SJSA1 (cell line): ENCODE data around the gene MIP. TPM values are rescaled to one million over a fixed set of nuclear protein-coding genes. Genes with fewer than 3 reads are reported as not detected.

Experiments used
- DNase-seq, 2 experiments: peaks; one replicate each; pipeline ENCODE4 v3.0.0-alpha.2; 2015 to 2020; ENCODE audit warnings: low spot score in 2 of 2, low read depth in 1 of 2
- H3K27ac ChIP-seq: fragments of 250-450 bp; sonication (Bioruptor Pico); 2 replicates; pipeline ENCODE4 v1.5.1; 2020; ENCODE audit warnings: mild to moderate bottlenecking, moderate library complexity
- H3K27me3 ChIP-seq: fragments of 250-450 bp; sonication (Bioruptor Pico); replicated peaks from 2 replicates; pipeline ENCODE4 v1.5.1; 2020; ENCODE audit warnings: mild to moderate bottlenecking, moderate library complexity
- H3K36me3 ChIP-seq: fragments of 250-450 bp; sonication (Bioruptor Pico); 2 replicates; pipeline ENCODE4 v1.5.1; 2020; ENCODE audit warnings: mild to moderate bottlenecking
- H3K4me1 ChIP-seq: fragments of 250-450 bp; sonication (Bioruptor Pico); replicated peaks from 2 replicates; pipeline ENCODE4 v1.6.1; 2021; ENCODE audit warnings: mild to moderate bottlenecking
- H3K4me3 ChIP-seq: fragments of 250-450 bp; sonication (Bioruptor Pico); 2 replicates; pipeline ENCODE4 v1.5.1; 2020; ENCODE audit warnings: mild to moderate bottlenecking
- H3K9me3 ChIP-seq: fragments of 250-450 bp; sonication (Bioruptor Pico); replicated peaks from 2 replicates; pipeline ENCODE4 v1.5.1; 2020; ENCODE audit warnings: mild to moderate bottlenecking
- total RNA-seq: library from RNA; depleted of rRNA; stranded (reverse); fragments of >200 nt; shearing (Covaris generic); gene quantifications from 2 replicates; pipeline ENCODE4 v1.2.3, GENCODE V29; 2014

The MIP gene
- total RNA-seq, 1 experiment from 2014 or later = 0.08 TPM

DNA sequence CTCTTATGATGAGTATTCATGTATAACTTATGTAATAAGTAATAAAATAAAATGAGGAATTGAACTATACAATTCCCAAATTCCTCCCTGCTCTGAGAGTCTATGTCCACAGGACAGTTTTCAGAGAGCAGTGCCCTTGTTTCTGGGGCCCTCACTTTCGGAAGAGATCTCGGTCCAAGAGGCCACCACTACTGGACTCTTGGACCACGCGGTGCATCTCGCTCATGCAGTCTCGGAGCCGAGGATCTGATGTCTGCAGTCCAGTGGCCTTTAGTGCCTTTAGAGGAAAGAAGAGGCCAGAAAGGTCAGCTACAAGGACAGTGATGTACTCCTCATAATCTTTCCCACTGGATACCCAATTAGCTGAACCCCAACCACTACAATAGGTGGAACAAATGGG lies 25.2 kb upstream of the MIP start:
- no peaks in the 10 kb centered on the region for H3K4me1 ChIP-seq
- H3K27me3 ChIP-seq = no peaks in the 10 kb centered on the region
- no peak overlapping the region for H3K27ac ChIP-seq
- no peaks in the 10 kb centered on the region for H3K36me3 ChIP-seq
- DNase-seq = no peak
- no peak overlapping the region for H3K4me3 ChIP-seq
- no peaks in the 10 kb centered on the region for H3K9me3 ChIP-seq

DNA sequence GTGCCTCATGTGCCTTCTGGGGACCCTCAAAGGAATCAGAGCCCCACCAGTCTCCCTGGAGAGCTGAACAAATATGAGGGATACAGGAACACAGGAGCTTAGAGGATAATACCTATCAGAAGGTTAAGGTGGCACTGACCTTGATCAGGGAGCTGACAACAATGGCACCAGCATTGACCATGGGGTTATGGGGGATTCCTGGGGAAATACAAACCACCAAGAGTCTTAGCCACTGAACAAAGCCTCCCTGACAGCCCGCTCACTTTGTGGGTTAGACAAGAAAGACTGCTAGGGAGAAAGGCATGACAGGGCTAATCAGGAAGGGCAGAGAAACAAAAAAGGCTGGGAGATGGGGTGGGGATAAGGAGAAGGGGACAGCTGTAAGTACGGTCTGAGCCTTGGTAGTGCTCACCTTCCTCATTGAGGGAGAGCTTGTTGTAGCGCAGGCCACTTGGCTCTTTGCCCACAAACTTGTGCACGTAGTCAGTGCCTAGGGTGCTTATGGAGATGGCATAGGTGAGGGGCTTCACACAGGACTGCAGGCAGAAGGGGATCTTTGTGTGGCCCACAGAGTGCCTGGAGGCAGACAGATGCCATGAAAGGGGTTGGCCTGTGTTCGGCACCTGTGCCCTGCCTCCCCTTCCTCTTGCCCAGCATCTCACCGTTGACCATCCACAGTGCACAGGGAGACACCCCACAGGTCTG lies 23.2 kb upstream of the MIP start:
- Histone ChIP-seq H3K36me3 (peaks cover 3% of the 10 kb centered on the region; the same call in 1 of the 2 replicates), H3K27ac (no peak overlapping the region), H3K9me3 (no peaks in the 10 kb centered on the region), H3K4me3 (no peak overlapping the region), H3K27me3 (no peaks in the 10 kb centered on the region), H3K4me1 (no peaks in the 10 kb centered on the region)
- DNase-seq = no peak

DNA sequence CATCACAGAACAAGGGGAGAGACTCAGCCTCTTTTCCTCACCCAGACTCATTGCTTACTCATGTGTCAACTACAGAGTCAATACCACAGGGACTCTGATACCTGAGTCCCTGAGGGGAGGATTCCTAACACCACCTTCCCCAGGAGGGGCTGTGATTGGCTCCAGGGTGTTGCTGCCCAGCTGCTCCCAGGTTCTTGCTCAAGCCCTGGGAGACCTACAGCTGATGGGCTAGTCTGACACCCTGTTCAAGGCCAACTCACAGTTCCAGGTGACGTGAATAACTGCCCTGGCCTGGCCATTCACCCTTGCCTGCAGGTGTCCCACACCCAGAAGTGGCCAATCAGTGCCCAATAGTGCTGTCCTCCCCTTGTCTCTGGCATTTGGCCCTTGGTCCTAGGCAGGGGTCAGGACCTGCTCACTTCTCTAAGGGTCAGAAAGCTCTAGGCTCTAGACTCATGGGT lies 22.5 kb upstream of the MIP start:
- no peaks in the 10 kb centered on the region for H3K4me1 ChIP-seq
- no peak overlapping the region for H3K27ac ChIP-seq
- peaks cover 10% of the 10 kb centered on the region for H3K36me3 ChIP-seq
- no peaks in the 10 kb centered on the region for H3K9me3 ChIP-seq
- H3K27me3 ChIP-seq = no peaks in the 10 kb centered on the region
- no peak for DNase-seq
- no peak overlapping the region for H3K4me3 ChIP-seq

DNA sequence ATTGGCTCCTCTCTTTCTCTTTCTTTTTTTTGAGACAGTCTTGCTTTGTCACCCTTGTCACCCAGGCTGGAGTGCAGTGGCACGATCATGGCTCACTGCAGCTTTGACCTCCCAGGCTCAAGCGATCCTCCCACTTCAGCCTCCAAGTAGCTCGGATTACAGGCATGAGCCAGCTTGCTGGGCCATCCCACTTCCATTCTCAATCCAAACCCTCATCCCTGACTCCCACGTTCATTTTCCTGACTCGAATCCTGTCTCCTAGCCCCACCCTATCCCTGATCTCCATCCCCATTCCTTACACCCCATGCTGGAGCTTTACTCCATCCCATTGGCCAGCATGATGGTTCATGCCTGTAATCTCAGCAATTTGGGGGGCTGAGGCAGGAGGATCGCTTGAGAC lies 21.7 kb upstream of the MIP start:
- DNase-seq = no peak
- Histone ChIP-seq H3K27me3 (no peaks in the 10 kb centered on the region), H3K4me3 (no peak overlapping the region), H3K36me3 (peaks cover 14% of the 10 kb centered on the region), H3K27ac (no peak overlapping the region), H3K4me1 (no peaks in the 10 kb centered on the region), H3K9me3 (no peaks in the 10 kb centered on the region)

DNA sequence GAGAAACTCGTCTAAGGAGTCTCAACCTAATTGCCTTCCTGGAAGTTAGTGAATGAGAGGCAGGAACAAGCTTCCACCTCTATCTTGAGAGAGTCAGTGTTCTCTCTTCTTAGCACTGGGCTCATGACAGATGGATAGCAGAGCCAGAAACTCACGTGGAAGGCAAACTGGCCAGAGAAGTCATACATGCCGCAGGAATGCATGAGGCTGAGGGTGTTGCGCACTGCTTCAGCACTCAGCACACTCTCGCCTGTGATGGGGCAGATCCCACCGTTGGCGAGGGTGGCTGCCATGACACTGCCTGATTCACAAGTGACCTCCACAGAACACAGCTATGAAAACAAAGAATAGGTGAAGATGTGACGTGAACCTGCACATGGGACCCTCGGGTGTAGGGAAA lies 19.9 kb upstream of the MIP start:
- DNase-seq = no peak

DNA sequence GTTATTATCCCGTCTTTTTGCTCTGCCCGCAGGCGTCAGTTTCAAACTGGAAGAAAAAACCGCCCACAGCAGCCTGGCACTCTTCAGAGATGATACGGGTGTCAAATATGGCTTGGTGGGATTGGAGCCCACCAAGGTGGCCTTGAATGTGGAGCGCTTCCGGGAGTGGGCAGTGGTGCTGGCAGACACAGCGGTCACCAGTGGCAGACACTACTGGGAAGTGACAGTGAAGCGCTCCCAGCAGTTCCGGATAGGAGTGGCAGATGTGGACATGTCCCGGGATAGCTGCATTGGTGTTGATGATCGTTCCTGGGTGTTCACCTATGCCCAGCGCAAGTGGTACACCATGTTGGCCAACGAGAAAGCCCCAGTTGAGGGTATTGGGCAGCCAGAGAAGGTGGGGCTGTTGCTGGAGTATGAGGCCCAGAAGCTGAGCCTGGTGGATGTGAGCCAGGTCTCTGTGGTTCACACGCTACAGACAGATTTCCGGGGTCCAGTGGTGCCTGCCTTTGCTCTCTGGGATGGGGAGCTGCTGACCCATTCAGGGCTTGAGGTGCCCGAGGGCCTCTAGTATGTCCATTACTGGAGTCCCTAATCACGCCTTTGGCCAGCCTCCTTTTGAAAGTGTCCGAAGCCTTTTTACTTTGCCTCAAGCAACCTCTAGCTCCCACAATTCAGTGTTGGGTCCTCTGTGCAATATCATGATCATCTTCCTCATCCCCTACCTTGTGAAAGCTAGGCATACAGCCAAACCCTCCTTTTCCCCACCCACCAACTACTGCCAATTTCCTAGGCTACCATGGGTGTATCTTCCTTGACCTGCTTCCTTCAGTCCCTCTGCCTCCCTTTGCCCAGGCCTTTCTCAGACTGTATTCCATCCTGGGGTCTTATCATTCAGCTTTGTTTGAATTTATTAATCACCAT lies 14.8 kb upstream of the MIP start:
- H3K27ac ChIP-seq = peak overlapping the region; percentile 67
- no peak for DNase-seq
- H3K4me1 ChIP-seq = peaks cover 12% of the 10 kb centered on the region
- H3K9me3 ChIP-seq = no peaks in the 10 kb centered on the region
- peaks cover 21% of the 10 kb centered on the region for H3K36me3 ChIP-seq
- H3K27me3 ChIP-seq = no peaks in the 10 kb centered on the region
- peak overlapping the region; percentile 58 for H3K4me3 ChIP-seq

More for the DNA sequence above, 19.9 kb upstream of the MIP start:
- H3K4me1 ChIP-seq = peaks cover 4% of the 10 kb centered on the region
- H3K4me3 ChIP-seq = no peak overlapping the region
- H3K36me3 ChIP-seq = peaks cover 22% of the 10 kb centered on the region
- H3K27ac ChIP-seq = no peak overlapping the region
- no peaks in the 10 kb centered on the region for H3K27me3 ChIP-seq
- H3K9me3 ChIP-seq = no peaks in the 10 kb centered on the region

DNA sequence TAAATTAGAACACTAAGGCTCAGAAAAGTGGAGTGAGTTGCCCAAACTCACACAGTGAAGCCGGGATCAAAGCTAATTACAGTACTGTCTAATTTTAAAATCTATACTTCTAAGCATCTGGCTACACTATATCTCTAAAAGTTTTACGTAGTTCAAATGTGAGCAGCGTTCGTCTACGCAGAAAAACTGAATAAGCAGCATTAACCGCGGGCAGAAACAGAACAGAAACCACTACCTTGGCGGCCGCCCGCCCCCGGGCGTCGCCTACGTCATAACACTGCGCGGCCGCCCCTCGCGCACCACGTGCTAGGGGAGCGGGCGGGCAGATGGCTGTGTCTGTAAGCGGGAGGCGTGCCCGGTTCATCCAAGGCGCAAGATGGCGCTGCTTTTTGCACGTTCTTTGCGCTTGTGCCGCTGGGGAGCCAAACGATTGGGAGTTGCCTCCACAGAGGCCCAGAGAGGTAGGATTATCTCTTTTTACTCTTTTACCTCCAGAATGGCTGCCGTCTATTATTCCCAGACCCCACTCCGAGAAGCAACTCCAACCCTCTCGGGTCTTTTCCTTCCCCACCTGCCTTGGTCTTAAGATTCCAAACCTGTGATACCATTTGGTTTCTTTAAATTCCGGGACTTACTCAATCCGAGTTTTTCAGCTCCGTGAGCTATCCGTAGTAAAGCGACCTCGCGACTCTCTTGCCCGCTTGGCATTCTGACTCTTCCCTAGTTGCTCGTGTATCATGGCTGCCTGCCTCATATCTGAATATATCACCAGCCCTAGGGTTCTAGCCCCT lies 14.0 kb upstream of the MIP start, which contains the start of gene SPRYD4:
SPRYD4 (plus strand) TSS at position 363 of the 791 bp plus-strand sequence; CDS start at position 377, 14 bp downstream.
- H3K27me3 ChIP-seq = no peaks in the 10 kb centered on the region
- peak within 1 kb of the TSS; percentile 67 for H3K27ac ChIP-seq
- peaks cover 19% of the 10 kb centered on the region for H3K36me3 ChIP-seq
- no peaks in the 10 kb centered on the region for H3K9me3 ChIP-seq
- peak; percentile 87 to 89 for DNase-seq
- H3K4me3 ChIP-seq = peak within 1 kb of the TSS; percentile 58
- peaks cover 15% of the 10 kb centered on the region for H3K4me1 ChIP-seq

DNA sequence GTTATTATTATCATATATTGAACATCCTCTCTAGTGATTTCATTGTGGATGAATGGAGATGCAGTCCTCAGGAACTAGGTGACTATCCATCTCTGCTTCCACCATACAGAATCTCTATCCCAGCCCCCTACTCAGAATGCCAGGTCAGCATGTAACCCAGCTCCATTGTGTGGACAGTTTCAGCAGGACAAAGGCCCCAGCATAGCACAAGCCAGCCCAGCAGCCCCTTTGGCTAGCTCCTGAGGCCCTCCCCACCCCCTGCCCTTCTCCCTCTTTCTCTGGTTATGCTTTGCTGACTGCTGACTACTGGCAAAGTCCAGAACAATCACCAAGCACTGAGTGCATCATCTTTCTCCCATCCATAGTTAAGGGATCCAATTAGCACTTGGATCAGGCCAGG lies 8.1 kb upstream of the MIP start:
- no peak for DNase-seq
- no peaks in the 10 kb centered on the region for H3K9me3 ChIP-seq
- H3K4me3 ChIP-seq = no peak overlapping the region
- H3K27ac ChIP-seq = no peak overlapping the region
- H3K27me3 ChIP-seq = no peaks in the 10 kb centered on the region
- H3K4me1 ChIP-seq = peaks cover 5% of the 10 kb centered on the region
- H3K36me3 ChIP-seq = no peaks in the 10 kb centered on the region

DNA sequence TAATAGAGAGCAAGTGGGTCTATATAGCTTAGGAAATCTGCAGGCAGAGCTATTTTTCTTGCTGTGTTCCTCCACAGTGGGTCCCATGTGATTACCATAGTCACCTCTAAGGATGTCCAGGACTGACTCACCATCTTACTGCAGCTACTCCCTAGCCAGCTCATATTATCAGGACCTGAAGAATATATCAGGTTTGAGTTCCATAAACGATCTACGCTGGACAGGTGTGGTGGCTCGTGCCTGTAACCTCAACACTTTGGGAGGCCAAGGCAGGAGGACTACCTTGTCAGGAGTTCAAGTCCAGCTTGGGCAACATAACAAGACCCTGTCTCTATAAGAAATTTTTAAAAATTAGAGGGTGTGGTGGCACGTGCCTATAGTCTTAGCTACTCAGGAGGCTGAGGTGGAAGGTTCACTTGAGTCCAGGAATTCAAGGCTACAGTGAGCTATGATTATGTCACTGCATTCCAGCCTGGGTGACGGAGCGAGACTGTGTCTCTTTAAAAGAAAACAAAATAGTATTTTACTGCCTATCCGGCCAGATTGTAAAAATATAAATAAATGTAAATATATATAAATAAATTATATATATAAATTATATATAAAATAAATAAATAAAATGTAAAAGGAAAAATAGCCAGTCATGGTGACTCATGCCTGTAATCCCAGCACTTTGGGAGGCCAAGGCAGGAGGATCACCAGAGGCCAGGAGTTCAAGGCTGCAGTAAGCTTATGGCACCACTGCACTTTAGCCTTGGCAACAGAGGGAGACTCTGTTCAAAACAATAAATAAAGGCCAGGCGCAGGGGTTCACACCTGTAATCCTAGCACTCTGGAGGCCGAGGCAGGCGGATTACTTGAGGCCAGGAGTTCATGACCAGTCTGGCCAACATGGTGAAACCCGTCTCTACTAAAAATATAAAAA lies 7.0 kb upstream of the MIP start:
- Histone ChIP-seq H3K36me3 (no peaks in the 10 kb centered on the region), H3K27ac (no peak overlapping the region), H3K4me3 (no peak overlapping the region), H3K27me3 (no peaks in the 10 kb centered on the region), H3K4me1 (peaks cover 5% of the 10 kb centered on the region), H3K9me3 (no peaks in the 10 kb centered on the region)
- DNase-seq = no peak

DNA sequence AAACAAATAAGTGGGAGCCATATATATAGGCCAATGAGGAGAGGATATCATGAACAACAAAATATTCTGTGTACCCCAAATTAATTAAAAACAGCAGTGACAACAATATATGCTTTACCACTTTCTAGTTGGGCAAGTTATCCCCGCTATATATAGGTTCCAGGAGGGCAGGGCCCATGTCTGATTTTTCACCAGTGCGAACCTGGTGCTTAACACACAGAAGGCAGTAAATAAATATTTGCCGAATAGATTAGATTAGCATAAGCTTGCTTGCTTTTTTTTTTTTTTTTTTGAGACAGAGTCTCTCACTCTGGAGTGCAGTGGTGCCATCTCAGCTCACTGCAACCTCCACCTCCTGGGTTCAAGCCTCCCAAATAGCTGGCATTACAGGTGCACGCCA lies 3.4 kb upstream of the MIP start:
- Histone ChIP-seq H3K4me3 (no peak overlapping the region), H3K4me1 (no peaks in the 10 kb centered on the region), H3K27ac (no peak overlapping the region), H3K9me3 (no peaks in the 10 kb centered on the region), H3K27me3 (no peaks in the 10 kb centered on the region), H3K36me3 (no peaks in the 10 kb centered on the region)
- no peak for DNase-seq

DNA sequence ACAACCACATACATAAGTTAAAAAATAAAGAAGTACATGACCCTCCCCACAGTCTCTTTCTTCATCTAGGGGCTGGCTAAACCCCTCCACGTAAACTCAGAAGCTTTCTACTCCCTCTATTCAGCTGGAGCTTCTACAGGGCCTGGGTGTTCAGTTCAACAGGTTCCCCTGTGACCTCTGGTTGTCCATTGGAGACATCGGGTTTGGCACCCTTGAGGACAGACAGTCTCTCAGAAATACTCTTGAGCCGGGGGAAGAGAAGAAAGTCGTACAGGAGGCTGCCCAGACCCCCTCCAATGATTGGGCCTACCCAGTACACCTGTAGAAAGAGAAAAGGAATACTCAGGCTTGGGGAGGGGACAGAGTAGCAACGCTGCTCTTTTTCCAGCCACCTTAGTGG lies 3.3 kb downstream of the MIP start:
- Histone ChIP-seq H3K4me3 (no peak overlapping the region), H3K36me3 (peaks cover 6% of the 10 kb centered on the region; the same call in 1 of the 2 replicates), H3K9me3 (no peaks in the 10 kb centered on the region), H3K27ac (no peak overlapping the region), H3K4me1 (peaks cover 10% of the 10 kb centered on the region), H3K27me3 (no peaks in the 10 kb centered on the region)
- no peak for DNase-seq

DNA sequence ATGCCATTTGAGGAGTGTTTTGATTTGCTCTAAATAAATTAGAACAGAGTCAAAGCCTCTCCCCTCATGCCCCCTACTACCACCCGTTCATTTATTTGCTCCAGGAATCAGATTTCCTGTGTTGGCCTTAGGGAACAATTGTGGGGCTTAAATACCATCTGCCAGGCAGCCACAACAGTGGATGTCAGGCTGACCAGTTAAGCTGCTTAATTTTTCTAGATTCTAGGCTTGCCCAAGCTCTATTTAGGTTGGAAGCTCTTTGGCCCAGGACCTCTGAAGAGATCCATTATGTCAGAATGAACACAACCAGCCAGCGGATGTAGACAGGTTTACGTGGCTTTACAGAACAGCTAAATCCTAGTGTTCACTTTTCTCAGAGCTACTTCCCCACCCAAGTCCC lies 4.2 kb downstream of the MIP start:
- Histone ChIP-seq H3K27ac (0 out of 2 replicates have a peak overlapping the region, but pooled peaks have one; percentile 7), H3K4me1 (peaks cover 10% of the 10 kb centered on the region)
- no peak for DNase-seq

More for the DNA sequence above, 4.2 kb downstream of the MIP start:
- Histone ChIP-seq H3K27me3 (no peaks in the 10 kb centered on the region), H3K9me3 (no peaks in the 10 kb centered on the region), H3K4me3 (no peak overlapping the region), H3K36me3 (peaks cover 6% of the 10 kb centered on the region; the same call in 1 of the 2 replicates)
